Endothelial cell of umbilical vein (primary cell): ENCODE results near the gene TRMT61B.

Source experiments
- CTCF ChIP-seq, 2 donors: IDR thresholded peaks; 1 replicate in 1 of 2; 2 replicates in 1 of 2; pipeline ENCODE4 v1.5.1; 2011; ENCODE audit warnings: low read length in 2 of 2, mild to moderate bottlenecking in 2 of 2, moderate library complexity in 2 of 2, control low read depth in 1 of 2, inconsistent platforms in 1 of 2, low read depth in 1 of 2; ENCODE audit not compliant: insufficient read depth in 1 of 2; ENCODE audit errors: extremely low read depth in 1 of 2
- EZH2 ChIP-seq: IDR thresholded peaks from 2 replicates; pipeline ENCODE4 v1.6.1; 2012; ENCODE audit warnings: borderline replicate concordance, low read depth, mild to moderate bottlenecking, moderate library complexity, low read length, inconsistent platforms; ENCODE audit not compliant: severe bottlenecking
- FOS ChIP-seq: IDR thresholded peaks from 2 replicates; pipeline ENCODE4 v1.6.1; 2011; ENCODE audit warnings: mild to moderate bottlenecking, low read length, moderate library complexity, borderline replicate concordance; ENCODE audit not compliant: insufficient read depth
- GATA2 ChIP-seq: IDR thresholded peaks from 2 replicates; pipeline ENCODE4 v1.7.0; 2011; ENCODE audit warnings: low read depth, mild to moderate bottlenecking, moderate library complexity, mixed read lengths, low read length; ENCODE audit not compliant: insufficient read length, insufficient read depth
- JUN ChIP-seq: IDR thresholded peaks from 2 replicates; pipeline ENCODE4 v1.6.1; 2011; ENCODE audit warnings: borderline replicate concordance, low read depth; ENCODE audit not compliant: insufficient read length, insufficient read depth
- MAX ChIP-seq: IDR thresholded peaks from 2 replicates; pipeline ENCODE4 v1.6.1; 2011; ENCODE audit not compliant: insufficient read depth, insufficient read length
- MYC ChIP-seq: IDR thresholded peaks from one replicate; pipeline ENCODE4 v1.6.1; 2011; ENCODE audit warnings: mild to moderate bottlenecking, low read depth, low read length
- POLR2A ChIP-seq: IDR thresholded peaks from 2 replicates; pipeline ENCODE4 v1.6.1; 2012; ENCODE audit warnings: low read depth, mild to moderate bottlenecking, control low read depth, low read length
- POLR2AphosphoS5 ChIP-seq: IDR thresholded peaks from 2 replicates; pipeline ENCODE4 v1.6.1; 2012; ENCODE audit warnings: low read depth, mild to moderate bottlenecking, control low read depth, low read length, moderate library complexity; ENCODE audit not compliant: insufficient read depth

- TF ChIP-seq EZH2 = no peak
- TF ChIP-seq CTCF (IDR thresholded peaks at IDR 0.05; ENCODE audit: extremely low read depth in 1 of 2, insufficient read depth in 1 of 2, low read depth in 1 of 2, low read length in 2 of 2) = no peak
- TF ChIP-seq MAX = no peak
- no peak for TF ChIP-seq FOS
- TF ChIP-seq POLR2A = no peak
- TF ChIP-seq POLR2AphosphoS5 = no peak
- TF ChIP-seq JUN = no peak
- TF ChIP-seq MYC = no peak
- TF ChIP-seq GATA2 = no peak
These were observed 1.5 kb upstream of the TRMT61B start for GRCh38 chr2:28871620-28872019.
